Measurements from ENCODE around the gene CEP164.
A peak's percentile ranks its signal among the peaks of the same experiment; 100 is the strongest.
"Not testable (repeated sequence)": the region's sequence is repeated elsewhere in the genome, so short reads cannot be mapped to it uniquely, and the experiment has no call there.

The CEP164 gene

GRCh38 chr11:117399100-117399840 is 71.6 kb downstream of the CEP164 start:
- not testable (repeated sequence) for DNase-seq

- DNase-seq = not testable (repeated sequence)
These were observed 78.2 kb downstream of the CEP164 start for GRCh38 chr11:117405898-117406297.

- DNase-seq = no peak
These were observed 79.4 kb downstream of the CEP164 start for GRCh38 chr11:117407016-117407415.

DNA sequence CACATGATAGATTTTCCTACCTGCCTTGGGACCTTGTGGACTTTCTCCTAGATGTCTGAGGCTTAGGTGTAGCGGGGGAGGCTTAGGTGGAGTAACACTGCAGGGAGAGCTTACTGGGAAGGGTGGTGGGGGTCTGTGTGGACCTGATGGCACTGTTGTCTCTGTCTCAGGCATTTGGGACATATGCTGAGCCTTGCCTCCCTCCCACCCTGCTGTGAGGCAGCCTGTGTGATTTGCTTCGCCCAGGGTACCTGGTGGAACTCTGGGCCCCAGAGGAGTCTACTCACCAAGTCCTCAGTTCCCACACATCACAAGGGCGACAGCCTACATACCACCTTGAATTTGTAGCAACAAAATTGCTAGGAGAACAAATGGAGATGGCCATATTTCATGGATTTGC is 80.7 kb downstream of the CEP164 start:
- DNase-seq = no peak

- DNase-seq = no peak
These were observed 81.9 kb downstream of the CEP164 start for GRCh38 chr11:117409511-117409910.

DNA sequence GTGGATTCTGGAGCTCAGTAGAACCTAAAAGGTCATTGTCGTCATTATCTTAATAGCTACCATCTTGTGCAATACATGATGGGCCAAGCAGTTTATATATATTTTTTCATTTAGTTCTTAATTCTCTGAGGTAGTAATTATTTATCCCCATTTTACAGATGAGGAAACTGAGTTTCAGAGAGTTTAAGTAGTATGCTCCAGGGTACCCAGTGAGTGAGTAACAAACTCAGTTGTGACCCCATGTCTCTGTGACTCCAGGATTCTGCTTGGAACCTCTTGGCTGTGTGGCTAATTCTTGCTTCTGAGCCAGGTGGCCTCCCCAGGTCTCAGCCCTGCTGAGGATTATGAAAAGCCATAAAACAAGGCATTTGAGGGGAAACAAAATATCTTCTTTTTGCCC is 82.6 kb downstream of the CEP164 start:
- DNase-seq = no peak

DNA sequence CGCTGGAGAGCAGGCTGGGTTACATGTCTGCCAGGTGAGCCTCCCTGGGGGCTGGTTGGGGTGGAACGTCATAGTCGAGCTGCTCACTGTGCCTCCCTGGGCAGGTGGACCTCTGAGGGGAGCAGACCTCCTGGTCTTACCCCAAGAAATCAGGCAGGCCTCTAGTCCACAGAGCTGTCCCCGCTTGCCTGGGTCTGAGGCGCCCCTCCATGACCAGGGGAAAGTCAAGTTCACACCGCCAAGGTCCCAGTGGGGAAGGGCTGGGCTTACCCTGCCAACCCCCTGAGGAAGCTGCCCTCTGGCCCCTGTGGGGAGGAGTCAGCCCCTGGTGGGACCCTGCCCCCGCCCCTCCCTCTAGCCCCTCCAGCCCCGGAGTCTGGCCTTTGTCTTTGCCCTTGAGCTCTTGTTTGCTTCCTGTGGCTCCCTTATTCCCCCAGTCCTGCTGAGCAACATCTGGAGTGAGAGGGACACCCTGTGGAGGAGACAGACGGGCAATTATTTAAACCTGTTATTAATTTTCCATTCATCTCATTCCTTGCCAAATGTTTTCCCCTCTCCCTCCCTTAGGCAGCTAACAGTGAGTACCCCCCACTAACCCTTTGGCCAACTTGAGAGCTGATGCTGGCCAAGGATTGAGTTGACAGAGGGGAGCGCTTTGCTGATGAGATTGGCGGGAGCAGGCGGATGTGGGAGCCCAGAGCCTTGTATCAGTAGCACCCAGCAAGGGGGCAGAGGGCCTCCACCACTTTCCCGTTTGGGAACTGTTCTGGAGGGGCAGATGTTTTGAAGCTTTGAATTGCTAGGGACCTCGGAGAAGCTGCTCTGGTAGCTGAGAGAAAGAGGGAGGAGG is 83.4 kb downstream of the CEP164 start:
- DNase-seq = no peak

GRCh38 chr11:117411736-117412135 is 84.1 kb downstream of the CEP164 start:
- DNase-seq = no peak

DNA sequence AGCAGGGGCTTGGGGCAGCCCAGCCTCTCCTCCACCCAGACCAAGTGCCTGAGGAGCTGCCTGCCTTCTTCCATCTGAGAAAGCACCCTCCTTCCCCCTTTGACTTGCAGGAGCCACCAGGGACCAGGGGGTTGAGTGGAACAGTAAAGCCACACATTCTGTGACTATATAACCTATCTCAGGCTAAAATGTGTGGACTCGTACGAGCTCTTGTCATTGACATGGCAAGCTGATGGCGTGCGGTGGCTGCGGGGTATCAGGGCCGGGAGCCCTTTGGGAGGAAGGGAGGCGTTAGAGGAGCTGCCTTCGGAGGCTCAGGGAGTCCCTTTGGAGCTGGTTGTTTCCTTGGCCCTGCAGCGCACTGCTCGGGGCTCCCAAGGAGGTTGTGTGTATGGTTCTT is 84.5 kb downstream of the CEP164 start:
- DNase-seq = no peak

DNA sequence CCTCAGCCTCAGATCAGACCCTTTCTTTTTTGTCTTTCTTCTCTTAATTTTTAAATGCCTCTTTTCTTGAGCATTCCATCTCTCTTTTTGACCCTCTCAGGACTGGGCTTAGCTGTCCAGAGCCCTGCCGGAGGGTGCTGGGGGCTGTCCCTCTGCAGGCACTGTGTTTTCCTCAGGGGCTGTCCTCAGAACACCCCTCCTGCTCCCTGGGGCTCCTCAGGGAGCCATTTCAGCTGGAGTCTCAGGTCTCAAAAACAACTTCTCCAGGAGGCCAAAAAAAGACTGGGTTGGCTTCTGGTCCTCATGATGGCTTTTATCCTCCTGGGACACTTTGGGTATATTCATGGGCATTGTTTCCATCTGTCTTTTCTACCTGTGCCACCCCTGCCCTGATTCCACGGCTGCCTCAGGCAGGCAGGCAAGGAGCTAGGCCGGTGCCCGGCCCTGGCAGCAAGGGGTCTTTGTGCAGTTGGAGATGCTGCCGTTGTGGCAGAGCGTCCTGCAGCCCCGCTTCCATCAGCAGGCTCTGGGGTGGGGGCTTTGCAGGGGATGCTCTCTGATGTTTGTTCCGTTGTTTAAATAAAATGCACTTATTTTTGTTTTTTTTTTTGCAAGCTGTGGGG is 85.1 kb downstream of the CEP164 start:
- DNase-seq = no peak

DNA sequence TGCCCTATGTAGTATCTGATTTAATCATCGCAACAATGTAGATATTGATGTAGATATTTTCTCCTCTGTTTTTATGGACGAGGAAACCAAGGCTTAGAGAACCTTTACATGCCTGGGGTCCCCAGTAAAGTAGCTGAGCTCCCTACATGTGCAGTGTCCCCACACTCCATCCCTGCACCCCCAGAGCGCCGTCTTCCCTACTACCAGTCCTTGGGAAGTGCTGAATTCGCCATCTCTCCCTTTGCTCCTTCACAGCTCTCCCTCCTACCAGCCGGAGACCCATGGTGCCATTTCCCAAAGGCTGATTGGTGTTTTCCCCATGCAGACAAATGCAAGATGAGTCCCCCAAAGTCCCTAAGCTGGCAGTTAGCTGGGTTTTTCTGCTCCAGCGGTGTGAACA is 86.0 kb downstream of the CEP164 start:
- no peak for DNase-seq

DNA sequence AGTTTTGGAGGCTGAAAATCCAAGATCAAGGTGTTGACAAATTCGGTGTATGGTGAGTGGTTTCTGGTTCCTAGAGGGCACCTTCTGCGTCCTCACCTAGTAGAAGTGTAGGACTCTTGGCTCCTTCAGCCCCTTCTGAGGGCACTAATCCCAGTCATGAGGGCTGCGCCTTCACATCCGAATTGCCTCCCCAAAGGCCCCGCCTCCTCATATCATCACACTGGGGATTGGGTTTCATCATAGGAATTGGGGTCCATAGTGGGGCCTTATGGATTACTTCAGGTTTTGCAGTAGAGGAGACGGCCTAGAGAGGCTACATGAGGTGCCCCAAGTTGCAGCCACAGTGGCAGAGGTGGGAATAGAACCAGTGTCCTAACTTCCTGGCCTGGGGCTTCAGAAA is 87.1 kb downstream of the CEP164 start:
- no peak for DNase-seq

GRCh38 chr11:117415358-117415896 is 87.8 kb downstream of the CEP164 start:
- DNase-seq = no peak

DNA sequence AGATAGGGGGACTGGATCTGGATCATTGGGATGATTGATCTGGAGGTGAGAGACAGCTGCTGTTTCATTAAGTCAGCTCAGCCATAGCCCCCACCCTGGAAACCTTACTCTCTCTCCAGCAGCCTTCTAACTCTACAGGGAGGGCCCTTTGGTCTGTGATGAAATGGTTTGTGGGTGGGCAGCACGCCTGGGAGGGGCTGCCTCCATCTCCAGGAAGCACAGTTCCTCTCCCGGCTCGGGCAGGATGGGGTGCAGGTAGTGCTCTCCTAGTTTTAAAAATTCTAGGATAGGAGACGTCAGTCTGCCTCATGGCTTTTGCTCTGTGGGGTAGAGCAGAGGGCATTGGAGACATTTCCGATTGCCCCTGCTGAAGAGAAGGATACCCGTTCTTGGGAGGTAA is 89.7 kb downstream of the CEP164 start:
- no peak for DNase-seq

DNA sequence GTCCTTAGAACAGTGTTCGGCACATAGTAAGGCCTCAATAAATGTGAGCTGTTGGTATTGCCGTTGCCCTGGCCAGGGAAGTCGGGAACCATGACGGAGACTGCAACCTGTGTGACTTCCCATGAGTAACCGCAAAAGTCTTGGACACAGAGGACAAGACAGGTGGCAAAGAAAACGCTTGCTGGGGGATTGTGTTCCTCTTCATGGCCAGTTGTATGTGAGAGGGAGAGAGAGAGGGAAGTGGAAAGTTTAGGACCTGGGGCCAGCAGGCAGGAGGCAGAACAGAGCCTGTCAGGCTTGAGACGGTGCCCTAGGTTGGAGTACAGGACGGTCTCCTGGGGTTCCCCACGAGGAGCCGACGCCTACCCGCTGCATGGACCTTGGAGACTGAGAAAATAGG is 90.2 kb downstream of the CEP164 start:
- DNase-seq = no peak

DNA sequence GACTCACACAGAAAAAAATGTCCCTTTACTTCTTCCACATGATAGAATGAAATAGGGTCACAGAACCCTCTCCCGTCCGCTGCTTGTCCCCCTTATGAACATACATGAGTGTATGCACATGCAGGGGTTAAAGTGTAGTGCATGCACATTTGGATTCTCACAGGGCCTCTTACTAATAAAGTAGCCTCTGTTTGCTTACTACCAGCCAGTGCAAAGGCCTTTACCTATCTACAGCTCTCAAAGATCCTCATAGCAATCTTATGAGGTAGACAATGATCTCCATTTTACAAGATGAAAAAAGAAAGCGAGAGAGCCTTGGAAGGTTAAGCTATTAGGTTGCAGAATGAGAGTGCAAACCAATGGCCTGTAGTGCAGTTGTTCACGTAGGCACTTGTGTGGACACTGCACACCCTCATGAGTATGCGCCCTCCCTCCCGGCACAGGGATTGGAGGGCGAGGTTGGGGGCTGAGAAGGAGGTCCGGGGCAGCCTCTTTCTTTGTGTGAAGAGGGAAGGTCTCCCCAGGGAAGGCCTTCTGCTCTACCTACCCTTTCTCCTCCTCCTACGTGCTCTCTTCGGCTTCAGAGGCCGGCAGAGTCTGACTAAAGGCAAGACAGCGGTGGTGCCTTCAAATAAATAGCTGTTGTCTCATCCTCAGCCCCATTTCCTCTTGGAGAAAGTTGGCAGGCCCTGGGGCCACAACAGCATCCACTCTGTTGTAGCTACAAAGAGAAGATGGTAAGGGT is 91.3 kb downstream of the CEP164 start:
- no peak for DNase-seq

DNA sequence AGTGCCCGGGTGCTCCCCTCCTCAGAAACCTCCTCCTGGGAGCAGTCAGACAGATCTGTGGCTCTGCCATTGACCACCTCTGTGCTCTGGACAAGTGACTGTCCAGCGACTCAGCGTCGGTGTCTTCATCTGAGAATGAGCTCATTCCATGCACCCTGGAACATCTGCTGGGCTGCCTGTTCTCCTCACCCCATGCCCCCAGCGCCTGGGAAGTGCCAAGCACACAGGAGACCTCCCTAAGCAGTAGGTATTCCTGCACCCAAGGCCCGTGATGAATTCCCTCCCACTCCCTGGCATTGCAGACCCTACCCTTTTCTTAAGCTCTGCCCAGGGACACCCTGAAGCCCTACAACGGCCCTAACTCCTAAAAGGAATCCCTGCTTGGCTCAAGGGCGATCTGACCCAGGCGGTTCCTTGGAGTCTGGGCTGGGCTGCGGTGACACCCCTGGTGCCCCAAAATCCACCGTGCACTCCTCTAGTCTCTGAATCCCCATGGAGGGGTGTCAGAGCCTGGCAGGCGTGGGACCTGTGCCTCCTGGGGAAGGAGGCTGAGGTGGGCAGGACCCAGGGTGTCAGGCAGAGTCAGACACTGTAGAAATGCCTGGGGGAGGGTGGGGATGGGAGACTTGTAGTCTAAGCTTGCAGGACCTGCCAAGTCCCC is 92.0 kb downstream of the CEP164 start:
- DNase-seq = peak; percentile 35

GRCh38 chr11:117420143-117420485 is 92.5 kb downstream of the CEP164 start:
- DNase-seq = no peak

DNA sequence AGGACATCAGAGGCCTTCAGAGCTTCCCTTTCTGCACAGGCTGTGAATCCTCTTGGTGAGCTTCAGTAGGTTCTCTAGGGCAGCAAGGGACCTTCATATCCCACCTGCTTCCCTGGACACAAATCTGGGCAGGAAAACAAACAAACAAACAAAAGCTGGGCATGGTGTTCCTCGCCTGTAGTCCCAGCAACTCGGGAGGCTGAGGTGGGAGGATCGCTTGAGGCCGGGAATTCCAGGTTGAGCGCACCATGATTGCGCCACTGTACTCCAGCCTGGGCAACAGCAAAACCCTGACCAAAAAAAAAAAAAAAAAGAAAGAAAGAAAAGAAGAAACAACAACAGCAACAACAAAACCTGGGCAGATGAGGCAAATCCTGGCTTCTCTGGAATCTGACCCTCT is 92.9 kb downstream of the CEP164 start:
- no peak for DNase-seq

DNA sequence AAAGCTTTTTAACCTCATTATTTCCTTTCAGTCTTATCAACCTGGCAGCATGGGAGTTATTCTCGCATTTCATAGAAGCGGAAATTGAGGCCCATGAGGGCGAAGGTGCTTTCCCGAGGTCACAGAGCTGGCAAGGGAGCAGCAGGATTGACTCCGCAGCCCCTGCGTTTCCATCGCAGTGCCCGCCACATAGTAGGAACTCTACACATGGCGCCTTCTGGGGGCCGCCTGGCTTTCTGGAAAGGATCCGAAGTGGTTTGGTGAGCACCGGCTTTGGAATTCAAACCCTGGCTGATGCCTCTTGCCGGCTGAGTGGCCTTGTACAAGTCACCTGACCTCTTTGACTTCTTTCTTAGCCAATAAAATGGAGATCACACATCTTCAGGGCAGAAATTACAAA is 93.4 kb downstream of the CEP164 start:
- DNase-seq = no peak

DNA sequence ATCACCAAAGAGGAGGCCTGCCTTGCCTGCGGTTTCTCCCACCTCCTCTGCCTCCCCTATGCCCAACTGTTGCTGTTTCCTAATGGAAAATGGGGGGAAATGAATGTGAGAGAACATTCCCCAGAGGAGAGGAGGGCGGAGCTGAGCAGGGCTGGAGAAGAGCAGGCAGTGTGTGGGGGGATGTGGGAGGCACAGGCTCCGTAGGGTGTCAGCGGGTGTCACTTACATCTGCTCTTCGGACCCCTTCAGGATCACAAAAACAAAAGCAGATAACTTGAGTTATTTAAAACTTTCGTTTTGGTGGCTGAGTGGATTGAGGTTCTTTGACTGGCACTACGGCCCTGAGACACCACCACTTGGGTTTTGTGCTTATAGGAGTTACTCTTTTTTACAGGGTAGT is 93.8 kb downstream of the CEP164 start:
- DNase-seq = no peak

DNA sequence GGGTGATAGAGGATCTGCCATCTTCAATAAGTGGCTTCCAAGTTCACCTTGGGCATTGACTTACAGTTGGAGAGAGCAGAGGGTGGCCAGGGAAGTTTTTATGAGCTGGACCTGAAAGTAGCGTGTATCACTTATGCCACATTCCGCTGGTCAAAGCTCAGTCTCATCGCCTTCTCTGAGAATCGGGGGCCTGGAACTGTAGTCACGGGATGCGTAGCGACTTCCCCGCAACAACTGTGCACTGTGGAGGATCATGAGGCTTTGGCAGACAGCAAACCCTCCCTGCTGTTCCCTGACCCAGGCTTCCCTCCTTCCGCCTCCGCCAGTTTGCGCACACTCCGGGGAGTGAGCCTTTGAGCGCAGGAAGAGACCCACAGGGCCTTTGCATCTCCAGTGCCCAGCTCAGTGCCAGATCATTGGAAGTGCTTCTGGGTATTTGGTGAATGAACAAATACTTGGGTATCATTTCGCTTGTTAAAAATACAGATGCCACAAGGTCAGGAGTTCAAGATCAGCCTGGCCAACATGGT is 95.5 kb downstream of the CEP164 start:
- no peak for DNase-seq
